Upper lobe of left lung (tissue), 4 donors: Measurements from ENCODE around the gene RPP25.

Source experiments
- EP300 ChIP-seq, 4 donors: sonication (generic); formaldehyde crosslinking; IDR thresholded peaks; one replicate each; pipeline ENCODE4 v1.5.1; 2017; ENCODE audit warnings: antibody characterized with exemption in 4 of 4, control low read depth in 2 of 4
- POLR2A ChIP-seq, 4 donors: fragments of 450-650 bp; IDR thresholded peaks; one replicate each; pipeline ENCODE4 v1.5.1; 2016 to 2017; ENCODE audit warnings: antibody characterized with exemption in 4 of 4, mild to moderate bottlenecking in 2 of 4
- POLR2AphosphoS5 ChIP-seq, 2 donors: sonication (generic); formaldehyde crosslinking; IDR thresholded peaks; one replicate each; pipeline ENCODE4 v1.5.1; 2017; ENCODE audit warnings: antibody characterized with exemption in 2 of 2
- TF ChIP-seq, protein P1 (sequence below), 6 experiments: fragments of 450-650 bp in 4 of 6; fragments of 200-600 bp in 2 of 6; sonication (generic) in 2 of 6; IDR thresholded peaks; one replicate each; pipeline ENCODE4 v1.5.1; 2016 to 2019; ENCODE audit warnings: antibody characterized with exemption in 6 of 6

DNA sequence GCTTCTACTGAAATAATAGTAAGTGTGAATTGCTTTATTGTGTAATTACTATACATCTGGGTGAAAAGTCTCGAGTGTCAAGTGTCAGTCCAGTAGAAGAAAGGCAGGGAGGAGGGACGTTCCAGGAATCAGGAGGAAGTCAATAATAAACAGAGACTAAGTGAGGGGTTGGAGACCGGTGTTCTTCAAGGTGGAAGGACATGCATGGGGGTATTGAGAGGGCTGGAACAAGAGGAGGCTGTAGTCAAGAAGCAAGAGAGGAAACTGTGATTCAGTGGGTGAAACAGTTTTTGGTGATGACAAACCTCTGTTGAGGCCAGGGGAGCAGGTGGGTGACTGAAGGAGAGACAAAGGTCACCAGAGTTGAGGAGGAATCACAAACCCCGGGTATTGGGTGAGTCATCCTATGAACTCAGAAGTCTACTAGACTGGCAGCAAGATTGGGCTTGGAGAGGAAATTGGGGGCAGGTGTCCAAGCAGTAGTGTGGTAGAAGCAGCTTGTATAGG is 27.2 kb upstream of the RPP25 start:
- TF ChIP-seq, protein P1, sequence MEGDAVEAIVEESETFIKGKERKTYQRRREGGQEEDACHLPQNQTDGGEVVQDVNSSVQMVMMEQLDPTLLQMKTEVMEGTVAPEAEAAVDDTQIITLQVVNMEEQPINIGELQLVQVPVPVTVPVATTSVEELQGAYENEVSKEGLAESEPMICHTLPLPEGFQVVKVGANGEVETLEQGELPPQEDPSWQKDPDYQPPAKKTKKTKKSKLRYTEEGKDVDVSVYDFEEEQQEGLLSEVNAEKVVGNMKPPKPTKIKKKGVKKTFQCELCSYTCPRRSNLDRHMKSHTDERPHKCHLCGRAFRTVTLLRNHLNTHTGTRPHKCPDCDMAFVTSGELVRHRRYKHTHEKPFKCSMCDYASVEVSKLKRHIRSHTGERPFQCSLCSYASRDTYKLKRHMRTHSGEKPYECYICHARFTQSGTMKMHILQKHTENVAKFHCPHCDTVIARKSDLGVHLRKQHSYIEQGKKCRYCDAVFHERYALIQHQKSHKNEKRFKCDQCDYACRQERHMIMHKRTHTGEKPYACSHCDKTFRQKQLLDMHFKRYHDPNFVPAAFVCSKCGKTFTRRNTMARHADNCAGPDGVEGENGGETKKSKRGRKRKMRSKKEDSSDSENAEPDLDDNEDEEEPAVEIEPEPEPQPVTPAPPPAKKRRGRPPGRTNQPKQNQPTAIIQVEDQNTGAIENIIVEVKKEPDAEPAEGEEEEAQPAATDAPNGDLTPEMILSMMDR (IDR thresholded peaks at IDR 0.05), result no peak
- TF ChIP-seq POLR2AphosphoS5 (IDR thresholded peaks at IDR 0.05), result no peak
- TF ChIP-seq POLR2A (IDR thresholded peaks at IDR 0.05), result no peak
- no peak for TF ChIP-seq EP300 (IDR thresholded peaks at IDR 0.05)
